ENCODE data around the gene TIMM17B. TPM values are rescaled to one million over a fixed set of nuclear protein-coding genes. Genes with fewer than 3 reads are reported as not detected.
A peak's percentile ranks its signal among the peaks of the same experiment; 100 is the strongest.

TIMM17B gene
- total and polyA plus RNA-seq, 2 of the 8 experiments (the other 6 are each of a cell fraction or from before 2014, with no cell fraction given): 77.8 to 246 TPM

GRCh38 chrX:48918643-48919340 lies 21.2 kb upstream of the TIMM17B start, which contains the start of gene PIM2 (continued):
- no peak for TF ChIP-seq RBBP5 (IDR thresholded peaks at IDR 0.05; ENCODE audit: borderline replicate concordance, low read depth, low read length)
- TF ChIP-seq YY1 (IDR thresholded peaks at IDR 0.05; ENCODE audit: low read depth, low read length): no peak
- TF ChIP-seq POLR2A (IDR thresholded peaks at IDR 0.05; ENCODE audit: control extremely low read depth in 1 of 2, low read depth in 2 of 2, low read length in 2 of 2): peak in 1 of 2 experiments; percentile 88; a peak in 2 of 3 replicates
- no peak for TF ChIP-seq CBX5 (IDR thresholded peaks at IDR 0.05; ENCODE audit: low read depth, low read length)
- TF ChIP-seq GABPA (IDR thresholded peaks at IDR 0.05; ENCODE audit: borderline replicate concordance, insufficient read depth, low read length): no peak
- peak; percentile 32 to 74; a peak in 2 of 4 replicates for TF ChIP-seq SIN3A (conservative IDR thresholded peaks at IDR 0.05 in 1 of 2, IDR thresholded peaks at IDR 0.05 in 1 of 2; ENCODE audit: low read depth in 1 of 2, low read length in 2 of 2)
- no peak for TF ChIP-seq BCL11A (IDR thresholded peaks at IDR 0.05; ENCODE audit: low read depth in 2 of 2, low read length in 2 of 2)
- no peak for TF ChIP-seq RNF2 (IDR thresholded peaks at IDR 0.05; ENCODE audit: borderline replicate concordance, low read depth, low read length, missing control alignments, poor library complexity, severe bottlenecking)
- no peak for TF ChIP-seq FOSL1 (IDR thresholded peaks at IDR 0.05; ENCODE audit: insufficient read depth, low read depth, low read length)
- no peak for TF ChIP-seq KDM1A (IDR thresholded peaks at IDR 0.05; ENCODE audit: borderline replicate concordance, low read length)
- peak; percentile 96 for TF ChIP-seq TBP (IDR thresholded peaks at IDR 0.05; ENCODE audit: low read depth, low read length)
- no peak for TF ChIP-seq CREB1 (IDR thresholded peaks at IDR 0.05)
- TF ChIP-seq ASH2L (IDR thresholded peaks at IDR 0.05; ENCODE audit: low read length): no peak
- peak; percentile 98 for TF ChIP-seq TAF1 (IDR thresholded peaks at IDR 0.05; ENCODE audit: low read depth, low read length)
- TF ChIP-seq SP4 (IDR thresholded peaks at IDR 0.05; ENCODE audit: low read length): 0 out of 2 replicates have a peak, but pooled peaks have one; percentile 20
- TF ChIP-seq SIRT6 (IDR thresholded peaks at IDR 0.05; ENCODE audit: low read length): no peak
- no peak for TF ChIP-seq CTBP2 (IDR thresholded peaks at IDR 0.05; ENCODE audit: borderline replicate concordance, insufficient read depth, insufficient read length, low read length)
- TF ChIP-seq BACH1 (IDR thresholded peaks at IDR 0.05; ENCODE audit: low read length): no peak
- TF ChIP-seq KDM4A (IDR thresholded peaks at IDR 0.05; ENCODE audit: low read depth, low read length, severe bottlenecking): no peak
- TF ChIP-seq GTF2F1 (IDR thresholded peaks at IDR 0.05; ENCODE audit: borderline replicate concordance, low read depth, low read length): no peak
